SJCRH30 (cell line): Measurements from ENCODE around the gene DCLK1. TPM values are rescaled to one million over a fixed set of nuclear protein-coding genes. Genes with fewer than 3 reads are reported as not detected.

Experiments used
- DNase-seq, 2 experiments: peaks; one replicate each; pipeline ENCODE4 v3.0.0-alpha.2; 2015 to 2020
- H3K27ac ChIP-seq: fragments of 250-450 bp; sonication (Bioruptor Pico); 2 replicates; pipeline ENCODE4 v1.5.1; 2020; ENCODE audit warnings: mild to moderate bottlenecking, moderate library complexity
- H3K27me3 ChIP-seq: fragments of 250-450 bp; sonication (Bioruptor Pico); 2 replicates; pipeline ENCODE4 v1.5.1; 2020; ENCODE audit warnings: mild to moderate bottlenecking, moderate library complexity
- H3K36me3 ChIP-seq: fragments of 250-450 bp; sonication (Bioruptor Pico); 2 replicates; pipeline ENCODE4 v1.5.1; 2020; ENCODE audit warnings: mild to moderate bottlenecking, moderate library complexity
- H3K4me1 ChIP-seq: fragments of 250-450 bp; sonication (Bioruptor Pico); 2 replicates; pipeline ENCODE4 v1.5.1; 2020; ENCODE audit warnings: mild to moderate bottlenecking, moderate library complexity
- H3K4me3 ChIP-seq: fragments of 250-450 bp; sonication (Bioruptor Pico); 2 replicates; pipeline ENCODE4 v1.5.1; 2020; ENCODE audit warnings: mild to moderate bottlenecking, moderate library complexity
- H3K9me3 ChIP-seq: fragments of 250-450 bp; sonication (Bioruptor Pico); replicated peaks from 2 replicates; pipeline ENCODE4 v1.5.1; 2020; ENCODE audit warnings: mild to moderate bottlenecking, moderate library complexity
- total RNA-seq: library from RNA; depleted of rRNA; stranded (reverse); fragments of >200 nt; shearing (Covaris generic); gene quantifications from 2 replicates; pipeline ENCODE4 v1.2.3, GENCODE V29; 2014

Gene DCLK1
- total RNA-seq, 1 experiment from 2014 or later: 17.9 TPM

GRCh38 chr13:36059321-36059720, 71.9 kb downstream of the DCLK1 start:
- DNase-seq: peak; percentile 16 to 54

GRCh38 chr13:36058116-36058515, 73.1 kb downstream of the DCLK1 start:
- Histone ChIP-seq H3K9me3 (peaks cover 6% of the 10 kb centered on the region; the same call in 1 of the 2 replicates), H3K27me3 (no peaks in the 10 kb centered on the region; the same call in 1 of the 2 replicates), H3K4me3 (no peak overlapping the region), H3K36me3 (no peaks in the 10 kb centered on the region), H3K4me1 (no peaks in the 10 kb centered on the region), H3K27ac (no peak overlapping the region)
- DNase-seq: no peak

More at GRCh38 chr13:36059321-36059720, 71.9 kb downstream of the DCLK1 start:
- Histone ChIP-seq H3K9me3 (peaks cover 6% of the 10 kb centered on the region; the same call in 1 of the 2 replicates), H3K27ac (no peak overlapping the region), H3K4me3 (no peak overlapping the region), H3K36me3 (no peaks in the 10 kb centered on the region), H3K4me1 (no peaks in the 10 kb centered on the region), H3K27me3 (no peaks in the 10 kb centered on the region; the same call in 1 of the 2 replicates)

- H3K9me3 ChIP-seq: peaks cover 6% of the 10 kb centered on the region; the same call in 1 of the 2 replicates
- no peaks in the 10 kb centered on the region for H3K36me3 ChIP-seq
- no peak overlapping the region for H3K4me3 ChIP-seq
- no peak for DNase-seq
- H3K4me1 ChIP-seq: no peaks in the 10 kb centered on the region
- no peak overlapping the region for H3K27ac ChIP-seq
- H3K27me3 ChIP-seq: no peaks in the 10 kb centered on the region; the same call in 1 of the 2 replicates
Measured at GRCh38 chr13:36057547-36057946, 73.6 kb downstream of the DCLK1 start.

GRCh38 chr13:36057041-36057440, 74.1 kb downstream of the DCLK1 start:
- peaks cover 6% of the 10 kb centered on the region; the same call in 1 of the 2 replicates for H3K9me3 ChIP-seq
- H3K36me3 ChIP-seq: no peaks in the 10 kb centered on the region
- no peaks in the 10 kb centered on the region; the same call in 1 of the 2 replicates for H3K27me3 ChIP-seq
- no peak overlapping the region for H3K27ac ChIP-seq
- no peak overlapping the region for H3K4me3 ChIP-seq
- peak in 1 of 2 experiments; percentile 39 for DNase-seq
- no peaks in the 10 kb centered on the region for H3K4me1 ChIP-seq

- Histone ChIP-seq H3K27me3 (no peaks in the 10 kb centered on the region; the same call in 1 of the 2 replicates), H3K4me1 (peaks cover 11% of the 10 kb centered on the region), H3K4me3 (no peak overlapping the region), H3K9me3 (peaks cover 6% of the 10 kb centered on the region; the same call in 1 of the 2 replicates), H3K27ac (no peak overlapping the region), H3K36me3 (no peaks in the 10 kb centered on the region)
- no peak for DNase-seq
Measured at GRCh38 chr13:36055366-36055765, 75.8 kb downstream of the DCLK1 start.

GRCh38 chr13:36054041-36054440, 77.1 kb downstream of the DCLK1 start:
- Histone ChIP-seq H3K4me3 (no peak overlapping the region), H3K27me3 (no peaks in the 10 kb centered on the region; the same call in 1 of the 2 replicates), H3K4me1 (peaks cover 11% of the 10 kb centered on the region), H3K36me3 (no peaks in the 10 kb centered on the region), H3K9me3 (peaks cover 6% of the 10 kb centered on the region; the same call in 1 of the 2 replicates), H3K27ac (no peak overlapping the region)
- no peak for DNase-seq

- Histone ChIP-seq H3K4me1 (peaks cover 11% of the 10 kb centered on the region), H3K27me3 (no peaks in the 10 kb centered on the region), H3K36me3 (no peaks in the 10 kb centered on the region), H3K4me3 (no peak overlapping the region), H3K9me3 (no peaks in the 10 kb centered on the region), H3K27ac (no peak overlapping the region)
- DNase-seq: peak in 1 of 2 experiments; percentile 45
Measured at GRCh38 chr13:36051082-36051481, 80.1 kb downstream of the DCLK1 start.

GRCh38 chr13:36046672-36047071, 84.5 kb downstream of the DCLK1 start:
- Histone ChIP-seq H3K27me3 (no peaks in the 10 kb centered on the region), H3K4me3 (no peak overlapping the region), H3K27ac (no peak overlapping the region), H3K4me1 (peaks cover 11% of the 10 kb centered on the region), H3K36me3 (no peaks in the 10 kb centered on the region), H3K9me3 (no peaks in the 10 kb centered on the region)
- DNase-seq: no peak

- no peak overlapping the region for H3K27ac ChIP-seq
- H3K27me3 ChIP-seq: no peaks in the 10 kb centered on the region
- H3K9me3 ChIP-seq: no peaks in the 10 kb centered on the region
- DNase-seq: no peak
- no peak overlapping the region for H3K4me3 ChIP-seq
- H3K36me3 ChIP-seq: no peaks in the 10 kb centered on the region
- no peaks in the 10 kb centered on the region for H3K4me1 ChIP-seq
Measured at GRCh38 chr13:36038785-36039555, 92.2 kb downstream of the DCLK1 start.

- H3K27me3 ChIP-seq: no peaks in the 10 kb centered on the region
- no peaks in the 10 kb centered on the region for H3K4me1 ChIP-seq
- no peaks in the 10 kb centered on the region for H3K9me3 ChIP-seq
- no peaks in the 10 kb centered on the region for H3K36me3 ChIP-seq
- H3K4me3 ChIP-seq: no peak overlapping the region
- no peak overlapping the region for H3K27ac ChIP-seq
- DNase-seq: no peak
Measured at GRCh38 chr13:36033035-36033434, 98.1 kb downstream of the DCLK1 start.

GRCh38 chr13:36031490-36031889, 99.7 kb downstream of the DCLK1 start:
- H3K9me3 ChIP-seq: no peaks in the 10 kb centered on the region
- no peak overlapping the region for H3K27ac ChIP-seq
- DNase-seq: no peak
- no peaks in the 10 kb centered on the region for H3K4me1 ChIP-seq
- H3K27me3 ChIP-seq: no peaks in the 10 kb centered on the region
- H3K36me3 ChIP-seq: no peaks in the 10 kb centered on the region
- H3K4me3 ChIP-seq: no peak overlapping the region

GRCh38 chr13:36030670-36031331, 100.4 kb downstream of the DCLK1 start:
- no peaks in the 10 kb centered on the region for H3K9me3 ChIP-seq
- H3K27me3 ChIP-seq: no peaks in the 10 kb centered on the region
- no peaks in the 10 kb centered on the region for H3K4me1 ChIP-seq
- H3K4me3 ChIP-seq: no peak overlapping the region
- no peak for DNase-seq
- H3K27ac ChIP-seq: no peak overlapping the region
- H3K36me3 ChIP-seq: no peaks in the 10 kb centered on the region

GRCh38 chr13:36029166-36029565, 102.0 kb downstream of the DCLK1 start:
- peak in 1 of 2 experiments; percentile 38 for DNase-seq
- Histone ChIP-seq H3K4me1 (no peaks in the 10 kb centered on the region), H3K9me3 (no peaks in the 10 kb centered on the region), H3K27ac (no peak overlapping the region), H3K4me3 (no peak overlapping the region), H3K36me3 (no peaks in the 10 kb centered on the region), H3K27me3 (no peaks in the 10 kb centered on the region)

GRCh38 chr13:36028359-36029025, 102.7 kb downstream of the DCLK1 start:
- DNase-seq: no peak
- Histone ChIP-seq H3K4me3 (no peak overlapping the region), H3K36me3 (no peaks in the 10 kb centered on the region), H3K27ac (no peak overlapping the region), H3K9me3 (no peaks in the 10 kb centered on the region), H3K27me3 (no peaks in the 10 kb centered on the region), H3K4me1 (no peaks in the 10 kb centered on the region)

GRCh38 chr13:36026531-36026930, 104.7 kb downstream of the DCLK1 start:
- H3K36me3 ChIP-seq: no peaks in the 10 kb centered on the region
- no peak for DNase-seq
- no peaks in the 10 kb centered on the region for H3K27me3 ChIP-seq
- no peak overlapping the region for H3K4me3 ChIP-seq
- H3K9me3 ChIP-seq: peaks cover 3% of the 10 kb centered on the region; the same call in 1 of the 2 replicates
- H3K27ac ChIP-seq: no peak overlapping the region
- no peaks in the 10 kb centered on the region for H3K4me1 ChIP-seq
